Measurements from ENCODE around the gene A2ML1. TPM values are rescaled to one million over a fixed set of nuclear protein-coding genes. Genes with fewer than 3 reads are reported as not detected.
"Not testable (repeated sequence)": the region's sequence is repeated elsewhere in the genome, so short reads cannot be mapped to it uniquely, and the experiment has no call there.

Gene A2ML1
- total RNA-seq, 1 donor from 2014 or later: 3.1 TPM

- DNase-seq (ENCODE audit: low read depth): no peak
- Histone ChIP-seq H3K27me3 (ENCODE audit: control insufficient read depth, insufficient read depth, low read length) (no peaks in the 10 kb centered on the region), H3K36me3 (ENCODE audit: control insufficient read depth, insufficient read depth, low read length) (no peaks in the 10 kb centered on the region), H3K4me3 (ENCODE audit: low read depth, low read length) (no peak overlapping the region)
- no peak for TF ChIP-seq CTCF (IDR thresholded peaks at IDR 0.05; ENCODE audit: insufficient read depth, low read length, poor library complexity, severe bottlenecking)
These were observed 29.7 kb downstream of the A2ML1 start for GRCh38 chr12:8852119-8852518.

GRCh38 chr12:8855891-8856290 lies 33.5 kb downstream of the A2ML1 start:
- H3K4me3 ChIP-seq (ENCODE audit: low read depth, low read length): no peak overlapping the region
- no peak for DNase-seq (ENCODE audit: low read depth)
- H3K27me3 ChIP-seq (ENCODE audit: control insufficient read depth, insufficient read depth, low read length): no peaks in the 10 kb centered on the region
- H3K36me3 ChIP-seq (ENCODE audit: control insufficient read depth, insufficient read depth, low read length): no peaks in the 10 kb centered on the region
- TF ChIP-seq CTCF (IDR thresholded peaks at IDR 0.05; ENCODE audit: insufficient read depth, low read length, poor library complexity, severe bottlenecking): no peak

GRCh38 chr12:8859448-8859847 lies 37.0 kb downstream of the A2ML1 start:
- H3K27me3 ChIP-seq (ENCODE audit: control insufficient read depth, insufficient read depth, low read length); H3K36me3 ChIP-seq (ENCODE audit: control insufficient read depth, insufficient read depth, low read length); H3K4me3 ChIP-seq (ENCODE audit: low read depth, low read length); DNase-seq (ENCODE audit: low read depth): not testable (repeated sequence)

- no peaks in the 10 kb centered on the region for H3K27me3 ChIP-seq (ENCODE audit: control insufficient read depth, insufficient read depth, low read length)
- peak; percentile 55 for TF ChIP-seq CTCF (IDR thresholded peaks at IDR 0.05; ENCODE audit: insufficient read depth, low read length, poor library complexity, severe bottlenecking)
- H3K36me3 ChIP-seq (ENCODE audit: control insufficient read depth, insufficient read depth, low read length): no peaks in the 10 kb centered on the region
- DNase-seq (ENCODE audit: low read depth): no peak
- H3K4me3 ChIP-seq (ENCODE audit: low read depth, low read length): no peak overlapping the region
These were observed 37.9 kb downstream of the A2ML1 start for GRCh38 chr12:8860165-8860961.

GRCh38 chr12:8866429-8866828 lies 44.0 kb downstream of the A2ML1 start:
- no peak for TF ChIP-seq CTCF (IDR thresholded peaks at IDR 0.05; ENCODE audit: insufficient read depth, low read length, poor library complexity, severe bottlenecking)
- no peaks in the 10 kb centered on the region for H3K27me3 ChIP-seq (ENCODE audit: control insufficient read depth, insufficient read depth, low read length)
- no peaks in the 10 kb centered on the region for H3K36me3 ChIP-seq (ENCODE audit: control insufficient read depth, insufficient read depth, low read length)
- H3K4me3 ChIP-seq (ENCODE audit: low read depth, low read length): no peak overlapping the region
- no peak for DNase-seq (ENCODE audit: low read depth)

GRCh38 chr12:8867009-8867408 lies 44.6 kb downstream of the A2ML1 start:
- DNase-seq (ENCODE audit: low read depth): no peak
- Histone ChIP-seq H3K36me3 (ENCODE audit: control insufficient read depth, insufficient read depth, low read length) (no peaks in the 10 kb centered on the region), H3K27me3 (ENCODE audit: control insufficient read depth, insufficient read depth, low read length) (no peaks in the 10 kb centered on the region), H3K4me3 (ENCODE audit: low read depth, low read length) (no peak overlapping the region)
- TF ChIP-seq CTCF (IDR thresholded peaks at IDR 0.05; ENCODE audit: insufficient read depth, low read length, poor library complexity, severe bottlenecking): no peak

Measured in kidney epithelial cell (primary cell).